HG03565 (cell line): ENCODE measurements around the gene SLC43A2.
"Not testable (repeated sequence)": the region's sequence is repeated elsewhere in the genome, so short reads cannot be mapped to it uniquely, and the experiment has no call there.

ENCODE experiments used
- ATAC-seq: cut with Tn5 transposase; IDR thresholded peaks from one replicate; pipeline ENCODE4 v1.9.1; 2021; ENCODE audit warnings: mild to moderate bottlenecking, moderate library complexity; ENCODE audit not compliant: unreplicated experiment

The SLC43A2 gene

DNA sequence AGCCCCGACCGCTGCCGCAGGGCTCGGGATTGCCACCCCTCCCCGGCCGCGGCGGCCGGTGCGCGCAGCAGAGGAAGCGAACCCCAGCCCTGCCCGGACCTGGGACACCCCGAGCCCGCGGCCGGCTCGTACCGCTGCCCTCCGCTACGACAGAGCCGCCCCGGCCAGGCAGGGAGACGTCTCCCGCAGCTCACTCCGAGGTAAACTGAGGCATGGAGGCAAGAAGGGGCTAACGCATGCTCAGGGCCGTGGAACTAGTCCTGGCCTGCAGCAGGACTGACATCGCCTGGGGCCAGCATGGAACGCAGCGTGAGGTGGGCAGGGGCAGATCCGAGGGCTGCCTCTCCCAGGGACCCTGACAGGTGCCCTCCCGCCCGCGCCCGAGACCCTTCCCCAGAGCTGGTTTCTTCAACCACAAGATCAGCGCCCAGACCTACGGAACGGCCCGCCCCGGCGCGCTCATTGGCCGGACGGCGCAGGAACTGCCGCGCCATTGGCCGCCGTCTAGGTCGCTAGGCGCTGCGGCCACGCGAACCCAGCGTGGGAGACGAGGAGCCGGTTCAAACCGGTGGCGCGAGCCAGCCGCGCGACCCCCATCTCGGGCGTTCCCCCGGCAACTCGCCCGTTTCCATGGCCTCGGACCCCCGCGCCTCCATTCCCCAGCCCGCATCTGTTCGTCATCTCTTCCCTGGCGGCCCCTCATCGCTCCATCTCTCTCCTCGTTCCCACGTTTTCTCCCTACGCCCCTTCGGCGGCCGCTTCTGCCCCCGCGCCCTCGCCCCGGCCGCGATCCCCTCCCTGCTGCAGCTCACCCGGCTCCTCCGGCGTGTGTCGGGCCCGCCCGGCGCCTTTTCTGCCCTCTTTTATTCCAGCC, at the start of gene SLC43A2:
TSS of gene SLC43A2 (minus strand) at position 853 of the 874 bp plus-strand sequence. CDS start 960 bp downstream, outside the sequence.
- peak; percentile 37 for ATAC-seq

- no peak for ATAC-seq
These were observed 47.8 kb upstream of the SLC43A2 start for GRCh38 chr17:1676401-1676800.

DNA sequence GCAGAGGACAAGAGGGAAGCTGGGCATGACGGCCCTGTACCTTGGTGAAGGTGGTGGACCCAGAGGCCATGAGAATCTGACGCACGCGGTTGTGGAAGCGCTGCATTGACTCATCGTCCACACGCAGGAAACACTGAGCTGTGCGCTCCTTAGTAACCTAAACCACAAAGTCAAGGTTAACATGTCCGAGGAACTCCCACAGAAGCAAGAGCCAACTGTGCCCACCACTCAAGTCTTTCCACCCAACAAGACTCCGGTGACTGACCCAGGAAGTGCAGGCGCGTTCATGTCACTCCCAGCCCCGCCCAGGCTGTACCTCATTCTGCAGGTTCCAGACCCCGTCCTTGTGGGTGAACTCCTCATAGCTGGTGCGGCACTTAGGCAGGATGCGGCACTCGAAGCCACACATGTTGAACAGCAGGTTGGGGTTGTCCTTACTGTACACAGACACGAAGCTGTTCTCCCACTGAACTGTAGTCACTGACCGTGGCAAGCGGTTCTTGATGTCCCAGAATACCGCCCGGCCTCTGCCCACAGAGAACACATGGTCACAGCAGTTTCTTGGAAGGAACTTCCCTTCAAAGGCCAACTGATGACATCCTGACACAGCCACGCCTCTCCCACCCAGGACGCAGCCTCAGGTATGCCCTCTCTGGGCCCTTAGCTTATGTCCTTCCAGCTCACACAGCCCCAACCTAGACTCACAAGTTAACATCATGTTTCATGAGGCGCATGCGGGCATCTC, 44.6 kb upstream of the SLC43A2 start:
- no peak for ATAC-seq

DNA sequence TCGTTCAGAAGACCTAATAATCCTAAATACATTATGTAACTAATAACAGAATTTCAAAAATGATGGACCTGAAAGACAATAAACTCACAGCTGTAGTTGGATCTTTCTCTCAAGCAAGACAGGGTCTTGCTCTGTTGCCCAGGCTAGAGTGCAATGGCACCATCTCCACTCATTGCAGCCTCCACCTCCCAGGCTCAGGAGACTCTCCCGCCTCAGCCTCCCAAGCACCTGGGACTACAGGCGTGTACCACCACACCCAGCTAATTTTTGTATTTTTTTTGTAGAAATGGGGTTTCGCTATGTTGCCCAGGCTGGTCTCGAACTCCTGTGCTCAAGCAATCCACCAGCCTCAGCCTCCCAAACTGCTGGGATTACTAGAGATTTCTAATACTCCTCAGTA, 35.3 kb upstream of the SLC43A2 start:
- not testable (repeated sequence) for ATAC-seq

GRCh38 chr17:1661045-1661444, 32.4 kb upstream of the SLC43A2 start:
- ATAC-seq, result no peak

GRCh38 chr17:1658100-1658499, 29.5 kb upstream of the SLC43A2 start:
- ATAC-seq, result no peak

GRCh38 chr17:1653735-1654134, 25.1 kb upstream of the SLC43A2 start:
- ATAC-seq, result no peak

DNA sequence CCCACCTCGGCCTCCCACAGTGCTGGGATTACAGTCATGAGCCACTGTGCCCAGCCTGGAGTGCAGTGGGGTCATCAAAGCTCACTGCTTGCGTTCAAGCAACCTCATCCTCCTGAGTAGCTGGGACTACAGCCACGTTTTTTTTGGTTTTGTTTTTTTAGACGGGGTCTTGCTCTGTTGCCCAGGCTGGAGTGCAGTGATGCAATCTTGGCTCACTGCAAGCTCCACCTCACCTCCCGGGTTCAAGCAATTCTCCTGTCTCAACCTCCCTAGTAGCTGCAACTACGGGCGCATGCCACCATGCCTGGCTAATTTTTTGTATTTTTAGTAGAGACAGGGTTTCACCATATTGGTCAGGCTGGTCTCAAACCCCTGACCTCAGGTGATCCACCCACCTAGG, 24.2 kb upstream of the SLC43A2 start:
- not testable (repeated sequence) for ATAC-seq

- ATAC-seq, result no peak
These were observed 22.9 kb upstream of the SLC43A2 start for GRCh38 chr17:1651559-1651844.

DNA sequence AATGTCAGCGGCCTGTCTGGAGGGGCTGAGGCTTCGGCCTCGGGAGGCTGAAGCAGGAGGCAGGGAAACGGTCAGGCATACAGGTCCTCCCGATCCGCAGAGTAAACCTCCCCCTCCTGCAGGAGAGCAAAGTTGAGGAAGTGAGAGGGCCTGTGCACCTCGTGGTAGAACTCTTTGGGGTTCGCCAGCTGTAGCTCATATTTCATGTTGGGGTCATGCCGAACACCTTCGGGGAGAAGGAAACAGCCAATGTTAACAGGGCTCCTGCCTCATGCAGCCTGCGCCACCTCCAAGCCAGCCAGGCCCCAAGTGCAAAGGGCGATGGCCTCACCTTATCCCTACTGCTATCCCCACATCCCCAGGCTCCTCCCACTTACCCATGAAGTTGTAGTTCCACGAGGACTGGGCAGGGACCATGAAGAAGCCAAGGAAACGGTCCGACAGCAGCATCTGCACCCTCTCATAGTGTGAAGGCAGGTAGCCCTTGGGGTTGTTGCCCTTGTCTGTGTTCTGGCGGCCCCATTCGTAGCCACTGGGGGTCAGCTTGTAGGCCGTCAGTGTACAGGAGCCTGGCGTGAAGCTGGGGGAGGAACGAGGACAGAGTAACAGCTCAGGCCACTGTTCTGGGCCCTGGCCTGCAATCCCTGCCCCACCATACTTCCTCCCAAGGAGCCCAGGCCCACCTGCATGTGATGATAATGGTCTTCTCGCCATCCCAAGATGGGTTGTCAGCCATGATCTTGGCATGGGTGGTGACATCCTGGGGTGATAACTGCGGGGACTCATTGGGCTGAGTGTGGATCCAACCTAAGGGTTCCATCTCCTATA, 22.3 kb upstream of the SLC43A2 start:
- ATAC-seq, result no peak

DNA sequence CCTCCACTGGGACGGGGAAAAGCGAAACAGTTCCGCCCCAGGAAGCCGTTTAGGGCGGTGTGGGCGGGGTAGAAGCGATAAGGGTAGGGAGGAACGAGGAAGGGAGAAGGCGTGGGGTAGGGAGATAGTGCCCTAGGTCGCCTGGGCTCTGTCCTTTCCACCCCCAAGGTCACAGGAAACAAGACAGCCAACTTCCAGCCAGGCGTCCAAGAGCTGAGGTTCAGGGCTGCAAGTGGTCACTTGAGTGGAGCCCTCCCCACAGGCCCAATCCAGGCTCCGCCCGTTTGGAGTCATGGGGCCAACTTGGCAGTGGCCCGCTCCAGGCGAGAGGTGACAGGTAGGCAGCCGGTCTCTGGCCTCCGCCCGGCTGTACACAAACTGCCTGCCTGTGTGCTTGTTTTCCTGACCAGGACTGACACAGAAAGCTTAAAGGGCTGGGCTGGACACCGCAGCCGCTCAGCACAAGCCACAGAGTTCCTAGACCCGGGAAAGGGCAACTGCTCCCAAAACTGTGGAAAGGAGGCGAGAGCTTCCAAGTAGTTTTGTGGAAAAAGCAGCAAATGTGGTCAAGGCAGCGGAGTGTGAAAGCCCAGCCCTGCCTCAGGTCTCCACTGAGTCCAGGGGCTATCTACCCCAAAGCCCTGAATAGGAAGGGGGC, 21.3 kb upstream of the SLC43A2 start, which contains the start of gene RILP:
TSS of gene RILP (minus strand) at position 23 of the 658 bp plus-strand sequence. CDS start 62 bp downstream, outside the sequence.
- no peak for ATAC-seq

DNA sequence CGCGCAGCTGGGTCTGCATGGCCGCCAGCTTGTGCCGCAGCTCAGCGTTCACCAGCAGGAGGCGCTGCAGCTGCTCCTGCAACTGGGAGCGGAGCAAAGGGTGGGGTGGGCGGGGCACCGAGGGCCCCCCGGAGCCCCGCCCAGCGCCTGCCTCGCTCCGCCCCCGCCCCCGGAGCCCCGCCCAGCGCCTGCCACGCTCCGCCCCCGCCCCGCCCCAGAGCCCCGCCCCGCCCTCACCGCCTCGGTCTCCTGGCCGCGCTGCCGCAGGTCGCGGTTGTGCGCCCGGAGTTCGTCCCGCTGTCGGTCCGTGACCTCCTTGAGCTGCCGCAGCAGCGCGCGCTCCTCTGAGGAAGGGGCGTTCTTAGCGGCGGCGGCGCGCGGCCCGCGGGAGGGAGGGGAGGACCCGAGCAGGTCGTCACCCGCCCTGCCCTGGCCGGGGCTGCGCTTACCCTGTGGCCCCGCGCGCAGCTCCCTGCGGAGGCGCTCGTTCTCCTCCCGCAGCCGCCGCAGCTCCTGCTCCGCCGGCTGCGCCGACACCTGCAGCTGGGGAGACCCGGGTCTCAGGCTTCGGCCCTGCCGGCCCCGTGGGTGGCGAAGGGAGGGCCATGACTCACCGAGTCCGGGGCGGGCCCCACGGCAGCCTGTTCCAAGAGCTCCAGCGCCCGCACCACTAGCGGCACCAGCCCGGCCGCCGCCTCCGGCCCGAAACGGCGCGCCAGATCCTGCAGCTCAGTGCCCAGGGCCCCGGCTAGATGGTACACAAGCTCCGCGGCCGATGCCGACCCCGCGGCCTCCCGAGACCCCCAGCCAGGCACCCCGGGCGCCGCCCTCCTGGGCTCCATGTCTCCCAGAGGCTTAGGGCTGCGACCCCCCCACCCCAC, 20.6 kb upstream of the SLC43A2 start:
- peak; percentile 38 for ATAC-seq

DNA sequence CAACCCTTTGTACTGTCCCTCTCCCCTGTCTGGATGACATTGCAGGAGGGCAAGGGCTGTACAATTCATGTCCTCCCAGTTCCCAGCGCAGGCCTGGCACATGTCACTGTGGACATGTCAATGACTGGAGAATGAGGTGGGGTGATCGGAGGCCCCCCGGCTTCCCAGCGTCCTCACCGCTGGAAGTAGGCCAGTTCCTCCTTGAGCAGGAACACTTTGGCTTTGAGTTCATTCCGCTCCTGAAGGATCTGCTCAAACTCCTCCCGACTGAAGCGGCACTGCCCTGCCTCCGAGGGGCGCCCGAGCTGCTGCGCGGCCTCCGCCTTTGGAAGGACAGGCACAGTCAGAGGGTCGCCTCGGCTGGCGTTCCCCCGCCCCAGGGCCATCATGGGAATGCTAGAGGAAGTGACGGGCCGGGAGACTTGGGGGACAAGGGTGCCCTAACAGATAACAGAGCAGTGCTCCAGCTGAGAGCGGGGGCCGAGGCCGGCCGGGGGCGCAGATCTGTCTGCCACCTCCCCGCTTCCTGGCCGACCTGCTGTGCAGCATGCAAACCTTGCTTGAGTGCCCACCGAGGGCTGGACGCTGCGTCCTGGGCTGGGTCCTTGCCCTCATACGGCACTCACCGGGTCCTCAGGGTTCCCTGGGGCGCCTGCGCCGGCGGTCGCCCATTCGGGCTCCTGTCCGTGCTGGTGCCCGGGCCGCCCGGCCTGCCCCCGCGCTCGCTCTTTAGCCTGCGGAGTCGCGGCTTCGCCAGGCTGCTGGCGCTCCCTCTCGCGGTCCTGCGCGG, 19.7 kb upstream of the SLC43A2 start:
- ATAC-seq, result peak; percentile 49

- ATAC-seq, result no peak
These were observed 19.2 kb upstream of the SLC43A2 start for GRCh38 chr17:1647802-1648171.

GRCh38 chr17:1646199-1646875, 17.7 kb upstream of the SLC43A2 start:
- no peak for ATAC-seq

- ATAC-seq, result no peak
These were observed 16.9 kb upstream of the SLC43A2 start, which contains the start of gene SCARF1 for GRCh38 chr17:1645207-1646171. Gene SCARF1 (minus strand): TSS chr17:1645732. CDS start chr17:1645697, 35 bp downstream.
